ENCODE data around the gene MTRF1. TPM values are rescaled to one million over a fixed set of nuclear protein-coding genes. Genes with fewer than 3 reads are reported as not detected.

The MTRF1 gene
- total and polyA plus RNA-seq, 10 donors = 10.6 to 17.8 (median 16.1) TPM

- Histone ChIP-seq H3K9me3 (no peaks in the 10 kb centered on the region), H3K27me3 (replicated peaks in 1 of 7) (no peaks in the 10 kb centered on the region), H3K4me1 (peaks cover 0 to 13% (median 0%) of the 10 kb centered on the region in 6 donors), H3K36me3 (peaks cover 0 to 76% (median 7%) of the 10 kb centered on the region in 6 donors), H3K4me3 (no peak overlapping the region), H3K27ac (no peak overlapping the region)
- 80 to 97% (median 91%) methylated on average over 7 of the region's 7 CpGs for WGBS, 5 donors
- DNase-seq = no peak
- intact Hi-C loops (cut with DNase I; ENCODE audit: low total_unique reads) = loop anchor here (5.0 kb wide), 1 partner anchor 147 kb away; no protein-coding TSS in a partner anchor
- no peak for TF ChIP-seq CTCF (IDR thresholded peaks at IDR 0.05 in 8 of 11, conservative IDR thresholded peaks at IDR 0.05 in 3 of 11)
- TF ChIP-seq POLR2AphosphoS5 (IDR thresholded peaks at IDR 0.05) = no peak
- TF ChIP-seq POLR2A (IDR thresholded peaks at IDR 0.05) = no peak
Observed at GRCh38 chr13:41224113-41225110, 39.0 kb downstream of the MTRF1 start.

DNA sequence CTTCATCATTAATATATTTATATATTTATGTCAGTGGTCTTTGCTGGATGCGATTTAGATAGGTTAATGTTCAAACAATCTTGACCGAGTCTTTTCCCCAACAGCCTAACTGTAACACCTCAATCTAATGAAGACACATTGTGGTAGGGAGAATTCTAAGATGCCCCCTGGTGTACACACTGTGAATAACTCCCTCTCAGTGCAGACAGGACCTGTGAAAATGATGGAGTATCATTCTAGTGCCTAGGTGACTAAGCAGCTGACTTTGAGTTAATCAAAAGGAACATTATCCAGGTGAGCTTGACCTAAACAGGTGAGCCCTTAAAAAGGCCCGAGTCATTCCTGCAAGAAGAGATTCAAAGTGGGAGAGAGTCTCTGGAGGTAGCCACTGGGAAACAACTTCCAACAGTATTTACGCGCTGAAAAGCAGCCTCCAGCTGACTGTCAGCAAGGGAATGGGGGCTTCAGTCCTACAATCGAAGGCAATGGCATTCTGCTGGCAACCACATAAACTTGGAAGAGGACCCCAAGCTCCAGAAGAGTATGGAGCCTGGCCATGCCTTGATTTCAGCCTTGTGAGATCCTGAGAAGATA, 41.0 kb downstream of the MTRF1 start:
- TF ChIP-seq POLR2A (IDR thresholded peaks at IDR 0.05) (no peak), CTCF (IDR thresholded peaks at IDR 0.05 in 8 of 11, conservative IDR thresholded peaks at IDR 0.05 in 3 of 11) (peak; percentile 66 to 89 (median 82))
- 54 to 68% (median 57%) methylated on average over 6 of the region's 6 CpGs for WGBS, 5 donors
- Histone ChIP-seq H3K27me3 (replicated peaks in 1 of 7) (no peaks in the 10 kb centered on the region), H3K4me3 (no peak overlapping the region), H3K27ac (peak overlapping the region in 2 of 8 donors; percentile 60 to 64), H3K36me3 (peaks cover 0 to 79% (median 7%) of the 10 kb centered on the region in 6 donors), H3K9me3 (no peaks in the 10 kb centered on the region), H3K4me1 (peaks cover 0 to 13% (median 0%) of the 10 kb centered on the region in 6 donors)
- no peak for DNase-seq
- intact Hi-C loops (cut with DNase I; ENCODE audit: low total_unique reads) = loop anchor here (5.0 kb wide), 1 partner anchor 145 kb away; no protein-coding TSS in a partner anchor

DNA sequence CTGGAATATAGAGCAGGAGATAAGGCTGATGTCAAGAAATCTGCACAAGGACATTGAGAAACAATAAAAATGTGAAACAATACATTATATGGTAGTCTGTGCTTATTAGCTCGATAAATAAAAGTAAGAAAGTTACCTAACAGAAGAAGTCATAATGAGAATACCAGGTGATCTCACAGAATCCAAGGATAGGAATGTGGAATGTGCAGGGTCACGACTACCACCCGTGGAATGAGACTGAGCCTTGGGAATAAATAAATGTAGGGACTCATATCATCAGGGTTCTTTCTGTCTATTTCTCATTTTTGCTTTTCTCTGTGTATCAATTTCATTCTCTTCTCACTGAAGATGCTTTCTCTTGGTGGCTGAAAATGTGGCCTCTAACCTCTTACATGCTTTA, 43.0 kb downstream of the MTRF1 start:
- intact Hi-C loops (cut with DNase I; ENCODE audit: low total_unique reads) = loop anchor here (5.0 kb wide), 1 partner anchor 143 kb away; no protein-coding TSS in a partner anchor
- peaks cover 0 to 70% (median 3%) of the 10 kb centered on the region in 6 donors for H3K36me3 ChIP-seq
- 90 to 97% (median 91%) methylated on average over 3 of the region's 3 CpGs for WGBS, 5 donors
- H3K27ac ChIP-seq = peak overlapping the region in 3 of 8 donors; percentile 49 to 64 (median 60)
- no peak overlapping the region for H3K4me3 ChIP-seq
- H3K4me1 ChIP-seq = peaks cover 0 to 13% (median 0%) of the 10 kb centered on the region in 6 donors
- no peaks in the 10 kb centered on the region for H3K9me3 ChIP-seq
- no peak for DNase-seq
- TF ChIP-seq POLR2AphosphoS5 (IDR thresholded peaks at IDR 0.05) (no peak), CTCF (IDR thresholded peaks at IDR 0.05 in 8 of 11, conservative IDR thresholded peaks at IDR 0.05 in 3 of 11) (no peak), POLR2A (IDR thresholded peaks at IDR 0.05) (no peak)
- no peaks in the 10 kb centered on the region for H3K27me3 ChIP-seq (replicated peaks in 1 of 7)

Data from spleen (tissue), 11 donors.